RWPE1 (cell line): ENCODE data around the gene RHBDF2.

Source experiments
- CTCF ChIA-PET: fragments of 350-600 bp; sonication (Branson Sonifier 250); formaldehyde crosslinking; extraction: SDS; loops from one replicate; lab custom pipeline; 2021; lab: Yijun Ruan, JAX
- POLR2A ChIA-PET: fragments of 400-600 bp; formaldehyde crosslinking; extraction: SDS; loops from one replicate; lab custom pipeline; 2020; ENCODE audit warnings: antibody characterized with exemption; ENCODE audit not compliant: low non-redundant PET; lab: Yijun Ruan, JAX
- DNase-seq: peaks from one replicate; pipeline ENCODE4 v3.0.0; 2012; ENCODE audit warnings: low spot score
- H3K27ac ChIP-seq: fragments of 450-650 bp; 2 replicates; pipeline ENCODE4 v1.5.1; 2017
- TF ChIP-seq, protein P1 (sequence below): fragments of 450-650 bp; conservative IDR thresholded peaks from 2 replicates; pipeline ENCODE4 v1.5.1; 2017; ENCODE audit warnings: low read depth, mild to moderate bottlenecking

RHBDF2 gene

GRCh38 chr17:76438906-76439305, 62.3 kb downstream of the RHBDF2 start:
- no peak overlapping the region for H3K27ac ChIP-seq
- no peak for DNase-seq
- ChIA-PET POLR2A (no interaction called here), CTCF (interaction anchor here (0.7 kb wide), 1 partner anchor 73 kb away, joined by 3 read pairs; no protein-coding TSS in a partner anchor)
- TF ChIP-seq, protein P1, sequence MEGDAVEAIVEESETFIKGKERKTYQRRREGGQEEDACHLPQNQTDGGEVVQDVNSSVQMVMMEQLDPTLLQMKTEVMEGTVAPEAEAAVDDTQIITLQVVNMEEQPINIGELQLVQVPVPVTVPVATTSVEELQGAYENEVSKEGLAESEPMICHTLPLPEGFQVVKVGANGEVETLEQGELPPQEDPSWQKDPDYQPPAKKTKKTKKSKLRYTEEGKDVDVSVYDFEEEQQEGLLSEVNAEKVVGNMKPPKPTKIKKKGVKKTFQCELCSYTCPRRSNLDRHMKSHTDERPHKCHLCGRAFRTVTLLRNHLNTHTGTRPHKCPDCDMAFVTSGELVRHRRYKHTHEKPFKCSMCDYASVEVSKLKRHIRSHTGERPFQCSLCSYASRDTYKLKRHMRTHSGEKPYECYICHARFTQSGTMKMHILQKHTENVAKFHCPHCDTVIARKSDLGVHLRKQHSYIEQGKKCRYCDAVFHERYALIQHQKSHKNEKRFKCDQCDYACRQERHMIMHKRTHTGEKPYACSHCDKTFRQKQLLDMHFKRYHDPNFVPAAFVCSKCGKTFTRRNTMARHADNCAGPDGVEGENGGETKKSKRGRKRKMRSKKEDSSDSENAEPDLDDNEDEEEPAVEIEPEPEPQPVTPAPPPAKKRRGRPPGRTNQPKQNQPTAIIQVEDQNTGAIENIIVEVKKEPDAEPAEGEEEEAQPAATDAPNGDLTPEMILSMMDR = no peak

DNA sequence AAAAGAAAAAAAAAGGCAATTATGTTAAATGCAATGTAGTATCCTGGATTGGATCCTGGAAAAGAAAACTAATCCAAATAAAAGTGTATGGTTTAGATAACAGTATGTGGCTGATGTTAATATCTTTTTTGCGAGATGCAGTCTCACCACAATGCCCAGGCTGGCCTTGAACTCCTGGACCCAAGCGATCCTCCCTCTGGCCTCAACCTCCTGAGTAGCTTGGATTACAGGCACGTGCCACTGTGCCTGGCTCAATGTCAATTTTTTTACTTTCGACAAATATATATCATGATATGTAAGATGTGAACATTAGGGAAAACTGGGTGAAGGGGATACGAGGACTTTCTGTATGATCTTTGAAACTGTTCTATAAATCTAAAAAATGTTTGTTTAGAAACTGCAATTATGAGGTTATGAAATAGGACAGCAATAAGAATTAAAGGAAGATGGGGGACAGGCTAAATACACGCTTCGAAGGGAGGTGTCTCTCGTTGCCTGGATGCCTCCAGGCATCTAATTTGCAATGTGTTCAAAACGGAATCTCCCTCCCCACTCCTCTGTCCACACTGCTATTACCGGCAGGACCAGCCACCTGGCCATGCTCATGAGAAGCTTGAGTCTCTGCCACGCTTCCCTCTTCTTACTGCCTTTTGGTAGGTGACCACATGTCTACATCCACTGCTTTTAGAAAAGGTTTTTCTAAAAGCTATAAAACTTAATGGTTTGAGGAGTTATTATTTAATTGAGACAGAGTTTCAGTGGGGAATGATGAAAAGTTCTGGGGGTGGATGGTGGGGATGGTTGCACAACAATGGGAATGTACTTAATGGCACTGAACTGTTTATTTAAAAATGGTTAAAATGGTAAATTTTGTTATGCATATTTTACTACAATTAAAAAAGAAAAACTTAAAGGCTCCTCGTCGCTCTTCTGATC, 63.5 kb downstream of the RHBDF2 start:
- TF ChIP-seq, protein P1 = no peak
- ChIA-PET CTCF (no interaction called here), POLR2A (no interaction called here)
- H3K27ac ChIP-seq = no peak overlapping the region
- DNase-seq = no peak

DNA sequence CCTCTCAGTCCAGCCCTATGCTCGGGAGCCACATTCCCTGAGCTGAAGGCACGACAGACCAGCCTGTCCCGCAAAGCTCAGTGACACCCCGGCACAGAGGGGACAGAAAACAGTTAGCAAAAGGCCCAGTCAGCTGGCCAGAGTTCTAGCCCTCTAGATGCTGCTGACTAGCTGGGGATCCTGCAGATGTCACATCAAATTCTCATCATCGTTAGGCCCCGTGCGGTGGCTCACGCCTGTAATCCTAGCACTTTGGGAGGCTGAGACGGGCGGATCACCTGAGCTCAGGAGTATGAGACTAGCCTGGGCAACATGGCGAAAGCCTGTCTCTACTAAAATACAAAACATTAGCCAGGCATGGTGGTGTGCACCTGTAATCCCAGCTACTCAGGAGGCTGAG, 65.5 kb downstream of the RHBDF2 start:
- CTCF ChIA-PET = no interaction called here

GRCh38 chr17:76434870-76435269, 66.4 kb downstream of the RHBDF2 start:
- H3K27ac ChIP-seq = no peak overlapping the region
- ChIA-PET POLR2A (no interaction called here), CTCF (interaction anchor here (0.6 kb wide), 2 partner anchors 17 to 256 kb away, joined by 3 to 5 read pairs; no protein-coding TSS in a partner anchor)
- no peak for DNase-seq
- TF ChIP-seq, protein P1 = no peak

More for the DNA sequence above, 65.5 kb downstream of the RHBDF2 start:
- DNase-seq = no peak
- H3K27ac ChIP-seq = peak overlapping the region; percentile 9; the same call in 1 of the 2 replicates
- TF ChIP-seq, protein P1 = no peak
- POLR2A ChIA-PET = no interaction called here

DNA sequence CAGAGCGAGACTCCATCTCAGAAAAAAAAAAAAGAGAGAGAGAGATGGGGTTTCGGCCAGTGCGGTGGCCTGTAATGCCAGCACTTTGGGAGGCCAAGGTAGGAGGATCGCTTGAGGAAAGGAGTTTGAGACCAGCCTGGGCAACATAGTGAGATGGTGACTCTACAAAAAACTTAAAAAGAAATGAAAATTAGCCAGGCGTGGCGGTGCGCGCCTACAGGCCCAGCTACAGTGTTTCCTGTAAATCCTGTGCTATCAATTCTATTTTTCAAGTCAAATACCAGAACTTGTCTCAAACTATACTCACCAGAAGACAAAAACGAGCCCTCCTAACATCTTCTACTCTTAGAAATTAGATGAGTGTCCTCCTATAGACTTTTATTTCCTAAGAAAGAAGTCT, 67.5 kb downstream of the RHBDF2 start:
- ChIA-PET POLR2A (no interaction called here), CTCF (no interaction called here)
- TF ChIP-seq, protein P1 = no peak
- H3K27ac ChIP-seq = no peak overlapping the region
- no peak for DNase-seq

- H3K27ac ChIP-seq = no peak overlapping the region
- TF ChIP-seq, protein P1 = 0 out of 2 replicates have a peak, but pooled peaks have one; percentile 30
- no peak for DNase-seq
- POLR2A ChIA-PET = no interaction called here
- CTCF ChIA-PET = no interaction called here
Observed at GRCh38 chr17:76432712-76433336, 68.4 kb downstream of the RHBDF2 start.
